ENCODE measurements around the gene PCDHGA5.

DNA sequence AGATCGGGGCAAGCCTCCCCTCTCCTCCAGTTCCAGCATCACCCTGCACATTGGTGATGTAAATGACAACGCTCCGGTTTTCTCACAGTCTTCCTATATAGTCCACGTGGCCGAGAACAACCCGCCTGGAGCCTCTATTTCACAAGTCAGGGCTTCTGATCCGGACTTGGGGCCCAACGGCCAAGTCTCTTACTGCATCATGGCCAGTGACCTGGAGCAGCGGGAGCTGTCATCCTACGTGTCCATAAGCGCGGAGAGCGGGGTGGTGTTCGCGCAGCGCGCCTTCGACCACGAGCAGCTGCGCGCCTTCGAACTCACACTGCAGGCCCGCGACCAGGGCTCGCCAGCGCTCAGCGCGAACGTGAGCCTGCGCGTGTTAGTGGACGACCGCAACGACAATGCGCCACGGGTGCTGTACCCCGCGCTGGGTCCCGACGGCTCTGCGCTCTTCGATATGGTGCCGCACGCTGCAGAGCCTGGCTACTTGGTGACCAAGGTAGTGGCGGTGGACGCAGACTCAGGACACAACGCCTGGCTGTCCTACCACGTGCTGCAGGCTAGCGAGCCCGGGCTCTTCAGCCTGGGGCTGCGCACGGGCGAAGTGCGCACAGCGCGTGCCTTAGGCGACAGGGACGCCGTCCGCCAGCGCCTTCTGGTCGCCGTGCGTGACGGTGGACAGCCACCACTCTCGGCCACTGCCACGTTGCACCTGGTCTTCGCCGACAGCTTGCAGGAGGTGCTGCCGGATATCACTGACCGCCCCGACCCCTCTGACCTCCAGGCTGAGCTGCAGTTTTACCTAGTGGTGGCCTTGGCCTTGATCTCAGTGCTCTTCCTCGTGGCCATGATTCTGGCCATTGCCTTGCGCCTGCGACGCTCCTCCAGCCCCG lies 25.4 kb downstream of the PCDHGA5 start:
- TF ChIP-seq GATA2 (IDR thresholded peaks at IDR 0.05; ENCODE audit: low read depth, low read length) (no peak), GATA3 (IDR thresholded peaks at IDR 0.05; ENCODE audit: low read depth, low read length) (no peak)

Data from SH-SY5Y (cell line).